Measurements from ENCODE around the gene PDE9A.

DNA sequence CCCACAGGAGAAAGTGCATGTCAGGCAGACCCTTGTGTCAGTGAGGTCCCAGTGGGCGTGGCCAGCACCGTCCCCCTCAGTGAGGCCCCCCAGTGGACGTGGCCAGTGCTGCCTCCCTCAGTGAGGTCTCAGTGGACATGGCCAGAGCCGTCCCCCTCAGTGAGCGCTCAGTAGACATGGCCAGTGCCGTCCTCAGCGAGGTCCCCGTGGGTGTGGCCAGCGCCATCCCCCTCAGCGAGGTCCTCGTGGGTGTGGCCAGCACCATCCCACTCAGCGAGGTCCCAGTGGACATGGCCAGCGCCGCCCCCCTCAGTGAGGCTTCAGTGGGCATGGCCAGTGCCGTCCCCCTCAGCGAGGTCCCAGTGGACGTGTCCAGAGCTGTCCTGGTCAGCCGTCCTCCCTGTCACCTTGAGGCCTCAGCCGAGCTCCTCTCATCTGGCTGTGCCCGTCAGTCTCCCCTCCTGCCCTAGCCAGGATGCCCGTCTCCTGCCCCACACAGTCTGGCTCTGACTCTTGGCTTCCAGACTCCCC lies 35.5 kb downstream of the PDE9A start:
- no peak for TF ChIP-seq TAF1 (IDR thresholded peaks at IDR 0.05; ENCODE audit: borderline replicate concordance, low read depth, low read length)
- TF ChIP-seq POLR2AphosphoS5 (IDR thresholded peaks at IDR 0.05; ENCODE audit: low read depth, low read length), result no peak

All from GM12892 (cell line).